Nephron progenitor cell (in vitro differentiated cells): ENCODE results near the gene SP9.
A peak's percentile ranks its signal among the peaks of the same experiment; 100 is the strongest.

Experiments
- DNase-seq: peaks from one replicate; pipeline ENCODE4 v3.0.0; 2021
- H3K27ac Mint-ChIP-seq: 2 replicates; pipeline ENCODE4 v1.8.0; 2021; ENCODE audit warnings: mild to moderate bottlenecking, moderate library complexity, mixed read lengths
- H3K27me3 Mint-ChIP-seq: 2 replicates; pipeline ENCODE4 v1.8.0; 2021; ENCODE audit warnings: mild to moderate bottlenecking, low read depth, mixed read lengths; ENCODE audit not compliant: poor library complexity
- H3K36me3 Mint-ChIP-seq: 2 replicates; pipeline ENCODE4 v1.8.0; 2021; ENCODE audit warnings: low read depth, mixed read lengths
- H3K4me1 Mint-ChIP-seq: 2 replicates; pipeline ENCODE4 v1.8.0; 2021; ENCODE audit warnings: mixed read lengths
- H3K4me3 Mint-ChIP-seq: 2 replicates; pipeline ENCODE4 v1.8.0; 2021; ENCODE audit warnings: mild to moderate bottlenecking, moderate library complexity, mixed read lengths
- H3K9me3 Mint-ChIP-seq: 2 replicates; pipeline ENCODE4 v1.8.0; 2021; ENCODE audit warnings: mild to moderate bottlenecking, moderate library complexity, mixed read lengths
- CTCF ChIP-seq: fragments of 200-600 bp; sonication (generic); IDR thresholded peaks from 2 replicates; pipeline ENCODE4 v1.5.0; 2021; ENCODE audit warnings: antibody characterized with exemption

Gene SP9

GRCh38 chr2:174339561-174340399 is 5.0 kb downstream of the SP9 start:
- Mint-ChIP-seq H3K36me3 (no peaks in the 10 kb centered on the region), H3K27ac (no peak overlapping the region), H3K27me3 (peaks cover 82% of the 10 kb centered on the region), H3K9me3 (no peaks in the 10 kb centered on the region), H3K4me1 (peaks cover 58% of the 10 kb centered on the region), H3K4me3 (peak overlapping the region; percentile 85)
- TF ChIP-seq CTCF, result no peak
- no peak for DNase-seq

- H3K4me3 Mint-ChIP-seq, result peak overlapping the region; percentile 85
Measured at GRCh38 chr2:174340400-174341292, 5.9 kb downstream of the SP9 start.

GRCh38 chr2:174341293-174341994 is 6.7 kb downstream of the SP9 start:
- Mint-ChIP-seq H3K27me3 (peaks cover 88% of the 10 kb centered on the region), H3K36me3 (peaks cover under 1% of the 10 kb centered on the region), H3K27ac (no peak overlapping the region), H3K4me1 (peaks cover 56% of the 10 kb centered on the region), H3K9me3 (no peaks in the 10 kb centered on the region), H3K4me3 (peak overlapping the region; percentile 82)
- TF ChIP-seq CTCF, result peak; percentile 99
- peak; percentile 94 for DNase-seq

More at GRCh38 chr2:174340400-174341292, 5.9 kb downstream of the SP9 start:
- peak; percentile 78 for DNase-seq
- TF ChIP-seq CTCF, result no peak
- H3K27ac Mint-ChIP-seq, result no peak overlapping the region
- H3K4me1 Mint-ChIP-seq, result peaks cover 57% of the 10 kb centered on the region
- H3K9me3 Mint-ChIP-seq, result no peaks in the 10 kb centered on the region
- H3K27me3 Mint-ChIP-seq, result peaks cover 84% of the 10 kb centered on the region
- no peaks in the 10 kb centered on the region for H3K36me3 Mint-ChIP-seq

GRCh38 chr2:174341995-174342685 is 7.4 kb downstream of the SP9 start:
- no peak for TF ChIP-seq CTCF
- peaks cover 8% of the 10 kb centered on the region for H3K36me3 Mint-ChIP-seq
- peaks cover 56% of the 10 kb centered on the region for H3K4me1 Mint-ChIP-seq
- peak; percentile 42 for DNase-seq
- no peak overlapping the region for H3K27ac Mint-ChIP-seq
- no peaks in the 10 kb centered on the region for H3K9me3 Mint-ChIP-seq
- peaks cover 91% of the 10 kb centered on the region for H3K27me3 Mint-ChIP-seq
- peak overlapping the region; percentile 83 for H3K4me3 Mint-ChIP-seq

- no peak overlapping the region for H3K27ac Mint-ChIP-seq
- peaks cover 85% of the 10 kb centered on the region for H3K27me3 Mint-ChIP-seq
- H3K9me3 Mint-ChIP-seq, result no peaks in the 10 kb centered on the region
Measured at GRCh38 chr2:174342686-174343342, 8.1 kb downstream of the SP9 start.

More at GRCh38 chr2:174342686-174343342, 8.1 kb downstream of the SP9 start:
- TF ChIP-seq CTCF, result no peak
- peak overlapping the region; percentile 83 for H3K4me3 Mint-ChIP-seq
- H3K36me3 Mint-ChIP-seq, result peaks cover 10% of the 10 kb centered on the region
- H3K4me1 Mint-ChIP-seq, result peaks cover 51% of the 10 kb centered on the region
- DNase-seq, result peak; percentile 35
